Ishikawa (cell line): ENCODE results near the gene ZSWIM6.

Experiments used
- EP300 ChIP-seq: IDR thresholded peaks from 2 replicates; pipeline ENCODE4 v1.6.1; 2012; ENCODE audit warnings: borderline replicate concordance
- TAF1 ChIP-seq: IDR thresholded peaks from 2 replicates; pipeline ENCODE4 v1.6.1; 2012; ENCODE audit warnings: low read depth, mild to moderate bottlenecking
- YY1 ChIP-seq: IDR thresholded peaks from 2 replicates; pipeline ENCODE4 v1.6.1; 2012; ENCODE audit warnings: low read depth

- TF ChIP-seq EP300 (no peak), TAF1 (no peak), YY1 (no peak)
Measured at GRCh38 chr5:61366497-61367240, 34.6 kb downstream of the ZSWIM6 start.
